Measurements from ENCODE around the gene TAF3. TPM values are rescaled to one million over a fixed set of nuclear protein-coding genes. Genes with fewer than 3 reads are reported as not detected.

Gene TAF3
- total and polyA plus RNA-seq, 12 donors: 3.6 to 14.9 (median 11.0) TPM

DNA sequence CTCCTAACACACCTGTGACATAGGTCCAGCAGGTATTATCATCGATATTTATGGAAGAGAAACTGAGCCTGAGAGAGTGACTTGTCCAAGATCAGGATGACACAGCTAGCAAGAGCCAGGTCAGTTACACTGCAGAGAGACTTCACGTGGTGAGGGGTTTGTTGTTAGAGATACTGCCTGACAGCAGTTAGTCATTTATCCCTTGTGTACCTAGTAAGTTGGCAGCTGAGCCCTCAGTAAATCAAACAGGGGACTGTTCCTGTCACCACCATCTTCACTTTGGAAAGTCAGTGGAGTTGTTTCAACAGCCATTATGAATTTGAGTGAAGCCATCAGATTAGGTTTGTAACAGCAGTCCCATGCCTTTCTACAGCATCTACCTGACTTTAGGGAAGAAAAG lies 148.7 kb downstream of the TAF3 start:
- peak in 4 of 8 donors; percentile 35 to 78 (median 52) for ATAC-seq
- no peaks in the 10 kb centered on the region for H3K27me3 ChIP-seq
- 70 to 75% methylated on average over 2 of the region's 2 CpGs for WGBS, 2 donors
- no peak overlapping the region for H3K4me3 ChIP-seq
- peaks cover 0 to 31% (median 11%) of the 10 kb centered on the region in 9 donors for H3K36me3 ChIP-seq
- no peak overlapping the region for H3K27ac ChIP-seq
- H3K4me1 ChIP-seq: peaks cover 0 to 14% (median 8%) of the 10 kb centered on the region in 9 donors
- intact Hi-C loops (cut with DNase I): no loop called here
- no peak for DNase-seq
- no peaks in the 10 kb centered on the region for H3K9me3 ChIP-seq
- TF ChIP-seq, protein P1, sequence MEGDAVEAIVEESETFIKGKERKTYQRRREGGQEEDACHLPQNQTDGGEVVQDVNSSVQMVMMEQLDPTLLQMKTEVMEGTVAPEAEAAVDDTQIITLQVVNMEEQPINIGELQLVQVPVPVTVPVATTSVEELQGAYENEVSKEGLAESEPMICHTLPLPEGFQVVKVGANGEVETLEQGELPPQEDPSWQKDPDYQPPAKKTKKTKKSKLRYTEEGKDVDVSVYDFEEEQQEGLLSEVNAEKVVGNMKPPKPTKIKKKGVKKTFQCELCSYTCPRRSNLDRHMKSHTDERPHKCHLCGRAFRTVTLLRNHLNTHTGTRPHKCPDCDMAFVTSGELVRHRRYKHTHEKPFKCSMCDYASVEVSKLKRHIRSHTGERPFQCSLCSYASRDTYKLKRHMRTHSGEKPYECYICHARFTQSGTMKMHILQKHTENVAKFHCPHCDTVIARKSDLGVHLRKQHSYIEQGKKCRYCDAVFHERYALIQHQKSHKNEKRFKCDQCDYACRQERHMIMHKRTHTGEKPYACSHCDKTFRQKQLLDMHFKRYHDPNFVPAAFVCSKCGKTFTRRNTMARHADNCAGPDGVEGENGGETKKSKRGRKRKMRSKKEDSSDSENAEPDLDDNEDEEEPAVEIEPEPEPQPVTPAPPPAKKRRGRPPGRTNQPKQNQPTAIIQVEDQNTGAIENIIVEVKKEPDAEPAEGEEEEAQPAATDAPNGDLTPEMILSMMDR (IDR thresholded peaks at IDR 0.05): no peak

DNA sequence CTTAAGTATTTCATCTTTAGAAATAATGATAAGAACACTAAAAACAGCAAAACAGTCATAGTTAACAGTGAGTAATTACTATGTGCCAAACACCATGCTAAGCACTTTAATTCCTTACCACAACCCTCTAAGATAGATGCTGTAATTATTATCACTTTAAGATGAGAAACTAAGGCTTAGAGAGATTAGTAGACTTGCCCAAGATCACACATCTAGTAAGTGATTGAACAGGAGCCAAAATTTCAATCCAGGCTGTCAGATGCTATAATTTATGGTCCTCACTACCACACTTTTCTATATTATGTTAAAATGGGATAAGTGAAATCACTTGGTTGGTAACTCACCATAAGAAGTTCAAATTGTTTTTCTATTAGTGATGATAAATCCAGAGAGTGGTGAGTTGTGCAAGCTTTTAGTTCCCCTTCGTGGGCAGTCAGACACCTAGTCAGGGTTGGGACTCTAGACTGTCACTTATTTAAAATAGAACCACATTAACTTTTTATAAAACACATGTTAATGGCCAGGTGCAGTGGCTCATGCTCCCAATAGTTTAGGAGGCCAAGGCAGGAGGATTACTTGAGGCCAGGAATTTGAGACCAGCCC lies 150.3 kb downstream of the TAF3 start:
- Histone ChIP-seq H3K27ac (no peak overlapping the region), H3K27me3 (no peaks in the 10 kb centered on the region), H3K36me3 (peaks cover 0 to 31% (median 11%) of the 10 kb centered on the region in 9 donors), H3K4me3 (no peak overlapping the region), H3K9me3 (no peaks in the 10 kb centered on the region), H3K4me1 (peaks cover 0 to 14% (median 11%) of the 10 kb centered on the region in 9 donors)
- intact Hi-C loops (cut with DNase I): no loop called here
- no peak for DNase-seq
- TF ChIP-seq, protein P1 (IDR thresholded peaks at IDR 0.05): no peak
- ATAC-seq: no peak
- WGBS, 2 donors: 81 to 93% methylated on average over 1 of the region's 1 CpG

DNA sequence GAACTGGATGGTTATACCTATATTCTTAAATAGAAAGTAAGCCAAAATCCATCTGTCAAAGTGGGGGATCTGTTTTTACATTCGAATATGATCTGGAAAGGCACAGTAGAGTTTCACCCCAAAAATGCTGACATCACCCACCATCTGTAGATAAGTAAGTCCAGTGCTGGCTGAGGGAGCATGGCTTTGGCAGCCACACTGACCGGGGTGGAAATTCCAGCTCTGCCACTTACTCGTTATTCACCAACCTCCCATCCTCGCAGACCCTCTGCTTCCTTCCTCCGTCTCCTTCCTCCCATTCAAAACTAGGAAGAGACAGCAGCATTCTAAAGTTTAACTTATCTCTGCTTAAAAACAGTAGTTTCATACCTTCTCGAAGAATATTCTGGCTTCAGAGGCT lies 151.3 kb downstream of the TAF3 start:
- Histone ChIP-seq H3K27ac (no peak overlapping the region), H3K36me3 (peaks cover 0 to 22% (median 3%) of the 10 kb centered on the region in 9 donors), H3K4me3 (no peak overlapping the region), H3K27me3 (no peaks in the 10 kb centered on the region), H3K4me1 (peaks cover 0 to 14% (median 11%) of the 10 kb centered on the region in 9 donors), H3K9me3 (no peaks in the 10 kb centered on the region)
- TF ChIP-seq, protein P1 (IDR thresholded peaks at IDR 0.05): no peak
- intact Hi-C loops (cut with DNase I): no loop called here
- 56 to 62% methylated on average over 6 of the region's 6 CpGs for WGBS, 2 donors
- DNase-seq: no peak
- ATAC-seq: no peak

DNA sequence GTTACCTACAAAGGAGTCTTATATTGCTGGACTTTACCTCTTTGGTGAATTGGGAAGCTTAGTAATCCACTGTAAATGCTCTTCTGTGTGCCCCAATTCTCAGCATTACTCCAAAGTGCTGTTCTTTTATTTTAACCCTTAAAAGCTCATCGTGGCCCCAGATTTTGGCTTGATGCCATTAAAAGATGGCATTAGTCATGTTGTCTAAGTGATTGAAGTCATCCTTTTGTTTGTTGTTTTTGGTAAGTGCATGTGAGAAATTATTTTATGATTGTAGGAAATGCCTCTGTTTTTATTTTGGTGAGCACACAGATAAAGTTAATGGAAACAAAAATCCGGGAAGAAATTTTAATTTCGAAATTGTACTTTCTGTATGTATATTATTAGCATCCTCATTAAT lies 153.6 kb downstream of the TAF3 start:
- no peak for DNase-seq
- intact Hi-C loops (cut with DNase I): no loop called here

More for the DNA sequence above, 153.6 kb downstream of the TAF3 start:
- Histone ChIP-seq H3K27me3 (no peaks in the 10 kb centered on the region), H3K9me3 (no peaks in the 10 kb centered on the region), H3K36me3 (peaks cover 0 to 4% (median 0%) of the 10 kb centered on the region in 9 donors), H3K4me3 (no peak overlapping the region), H3K4me1 (peaks cover 0 to 14% (median 11%) of the 10 kb centered on the region in 9 donors), H3K27ac (no peak overlapping the region)
- no peak for ATAC-seq
- TF ChIP-seq, protein P1 (IDR thresholded peaks at IDR 0.05): no peak
- WGBS, 2 donors: 84% methylated on average over 3 of the region's 3 CpGs

All from heart right ventricle (tissue), 16 donors.